Measurements from ENCODE around the gene ANXA8L1. TPM values are rescaled to one million over a fixed set of nuclear protein-coding genes. Genes with fewer than 3 reads are reported as not detected.
"Not testable (repeated sequence)": the region's sequence is repeated elsewhere in the genome, so short reads cannot be mapped to it uniquely, and the experiment has no call there.

ANXA8L1 gene, protein sequence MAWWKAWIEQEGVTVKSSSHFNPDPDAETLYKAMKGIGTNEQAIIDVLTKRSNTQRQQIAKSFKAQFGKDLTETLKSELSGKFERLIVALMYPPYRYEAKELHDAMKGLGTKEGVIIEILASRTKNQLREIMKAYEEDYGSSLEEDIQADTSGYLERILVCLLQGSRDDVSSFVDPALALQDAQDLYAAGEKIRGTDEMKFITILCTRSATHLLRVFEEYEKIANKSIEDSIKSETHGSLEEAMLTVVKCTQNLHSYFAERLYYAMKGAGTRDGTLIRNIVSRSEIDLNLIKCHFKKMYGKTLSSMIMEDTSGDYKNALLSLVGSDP
- total RNA-seq (2014; rRNA removed): not detected in 2 replicates
- polyA plus RNA-seq (2012): not detected

GRCh38 chr10:46375406-46375805 lies at the start of gene ANXA8L1:
ANXA8L1 (plus strand) TSS chr10:46375776; CDS start chr10:46375852, 76 bp downstream.
- DNase-seq (ENCODE audit: low read depth): not testable (repeated sequence)

DNA sequence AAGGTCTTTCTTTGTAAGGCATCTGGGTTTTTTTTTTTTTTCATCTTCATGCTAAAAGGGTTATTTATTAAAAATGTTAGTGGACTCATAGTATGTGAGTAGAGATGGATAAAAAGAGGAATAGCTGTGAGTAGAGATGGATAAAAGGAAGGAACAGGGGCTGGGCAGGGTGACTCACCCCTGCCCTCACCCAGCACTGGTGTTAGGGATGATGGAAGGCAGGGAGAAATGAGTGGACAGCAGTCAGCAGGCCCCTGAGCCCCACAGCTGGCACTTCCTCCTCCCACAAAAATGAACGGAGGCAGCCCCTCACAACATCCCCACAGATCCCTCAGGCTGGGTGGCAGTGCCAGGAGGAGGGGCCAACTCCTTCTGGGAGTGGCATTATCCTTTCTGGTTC lies 49.5 kb upstream of the ANXA8L1 start:
- no peak for DNase-seq (ENCODE audit: low read depth)

GRCh38 chr10:46326971-46327370 lies 48.6 kb upstream of the ANXA8L1 start:
- DNase-seq (ENCODE audit: low read depth): no peak

- DNase-seq (ENCODE audit: low read depth): no peak
These were observed 47.9 kb upstream of the ANXA8L1 start for GRCh38 chr10:46327685-46328084.

DNA sequence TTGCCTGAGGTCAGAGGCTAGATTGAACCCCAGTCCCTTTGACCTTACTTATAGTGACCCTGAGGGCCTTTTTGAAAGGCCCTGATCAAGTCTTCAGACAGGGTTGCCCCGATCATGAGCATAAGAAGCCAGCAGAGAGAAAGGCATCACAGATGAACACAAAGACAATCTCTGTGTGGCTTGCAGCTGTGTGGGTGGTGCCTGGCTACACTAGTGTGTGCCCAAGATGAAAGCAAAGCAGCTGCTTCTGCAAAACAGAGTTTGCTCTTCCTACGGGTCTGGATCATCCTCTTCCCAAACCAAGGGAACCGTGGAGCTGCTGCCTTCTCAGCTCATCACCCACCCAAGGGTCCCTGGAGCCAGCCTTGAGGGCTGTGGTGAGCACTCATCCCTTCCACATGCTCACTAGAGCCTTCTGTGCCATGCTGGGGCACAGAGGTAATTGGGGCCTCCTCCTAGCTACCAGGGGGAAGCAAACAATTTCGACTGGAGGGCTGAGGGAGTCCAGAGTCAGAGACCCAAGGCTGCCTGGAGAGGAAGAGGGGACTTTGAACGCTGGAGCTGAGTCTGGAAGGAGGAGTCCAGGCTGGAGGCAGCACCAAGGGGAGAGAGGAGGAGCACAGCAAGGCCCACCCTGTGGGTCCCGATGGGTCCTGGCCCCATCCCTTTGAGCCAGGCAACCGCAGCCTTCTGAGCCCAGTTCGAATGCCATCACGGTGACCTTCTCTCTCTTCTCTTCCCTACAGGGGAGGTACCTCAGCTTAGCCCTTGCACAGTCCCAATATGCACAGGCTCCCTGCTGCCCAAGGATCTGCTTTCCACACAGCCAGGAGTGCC lies 46.5 kb upstream of the ANXA8L1 start:
- DNase-seq (ENCODE audit: low read depth): no peak

DNA sequence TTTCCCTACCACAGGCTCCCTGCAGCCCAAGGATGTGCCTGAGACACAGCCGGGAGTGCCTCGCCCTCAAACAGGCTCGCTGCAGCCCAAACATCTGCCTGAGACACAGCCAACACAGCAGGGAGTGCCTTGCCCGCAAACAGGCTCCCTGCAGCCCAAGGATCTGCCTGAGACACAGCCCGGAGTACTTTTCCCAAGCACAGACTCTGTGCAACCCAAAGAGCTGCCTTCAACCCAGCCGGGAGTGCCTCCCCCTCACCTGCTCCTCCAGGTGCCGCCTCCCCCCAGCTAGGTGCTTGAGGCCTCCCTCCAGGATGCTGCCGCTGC lies 45.9 kb upstream of the ANXA8L1 start:
- DNase-seq (ENCODE audit: low read depth): no peak

GRCh38 chr10:46330894-46331293 lies 44.7 kb upstream of the ANXA8L1 start:
- no peak for DNase-seq (ENCODE audit: low read depth)

DNA sequence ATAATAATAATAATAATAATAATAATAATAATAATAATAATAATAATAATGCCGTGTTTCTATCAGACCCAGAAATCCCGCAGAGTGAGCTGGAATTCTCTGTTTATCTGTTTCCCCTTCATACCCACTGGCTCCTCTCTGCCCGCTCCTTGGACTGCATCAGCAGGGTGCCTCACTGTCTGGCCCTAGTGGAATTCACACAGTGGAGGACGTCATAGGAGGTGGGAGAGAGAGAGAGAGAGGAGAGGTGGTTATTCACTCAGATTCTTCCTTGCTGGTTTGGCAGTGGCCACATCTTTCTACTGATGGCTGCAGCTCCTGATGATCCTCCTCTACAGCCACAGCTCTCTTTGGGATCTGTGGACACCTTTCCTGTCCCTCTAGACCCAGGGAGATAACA lies 10.1 kb upstream of the ANXA8L1 start:
- not testable (repeated sequence) for DNase-seq (ENCODE audit: low read depth)

DNA sequence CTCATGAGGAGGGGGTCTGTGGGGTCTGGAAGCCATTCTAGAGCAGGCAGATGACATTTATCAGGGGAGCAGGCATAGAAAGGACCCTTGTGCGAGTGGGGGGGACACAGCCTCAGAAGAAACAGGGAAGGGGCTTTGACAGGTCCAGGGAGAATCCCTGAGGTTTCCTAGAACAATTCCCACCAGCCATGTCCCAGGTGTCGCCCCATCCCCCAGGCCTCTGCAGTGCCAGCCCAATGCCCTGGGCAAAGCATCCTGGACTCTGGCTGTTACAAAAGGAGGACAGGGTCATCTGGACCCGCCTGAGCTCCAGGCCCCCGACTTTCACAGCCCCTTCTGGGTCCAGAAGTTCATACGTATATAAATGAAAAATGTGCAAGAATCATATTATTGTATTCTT lies 8.4 kb upstream of the ANXA8L1 start:
- DNase-seq (ENCODE audit: low read depth): not testable (repeated sequence)

GRCh38 chr10:46367666-46368240 lies 7.8 kb upstream of the ANXA8L1 start:
- DNase-seq (ENCODE audit: low read depth): not testable (repeated sequence)

GRCh38 chr10:46368956-46369355 lies 6.6 kb upstream of the ANXA8L1 start:
- DNase-seq (ENCODE audit: low read depth): not testable (repeated sequence)

GRCh38 chr10:46374410-46374809 lies 1.2 kb upstream of the ANXA8L1 start:
- DNase-seq (ENCODE audit: low read depth): not testable (repeated sequence)

GRCh38 chr10:46377022-46377421 lies 1.4 kb downstream of the ANXA8L1 start:
- DNase-seq (ENCODE audit: low read depth): not testable (repeated sequence)

GRCh38 chr10:46377651-46378050 lies 2.1 kb downstream of the ANXA8L1 start:
- DNase-seq (ENCODE audit: low read depth): not testable (repeated sequence)

GRCh38 chr10:46378108-46378507 lies 2.5 kb downstream of the ANXA8L1 start:
- DNase-seq (ENCODE audit: low read depth): not testable (repeated sequence)

DNA sequence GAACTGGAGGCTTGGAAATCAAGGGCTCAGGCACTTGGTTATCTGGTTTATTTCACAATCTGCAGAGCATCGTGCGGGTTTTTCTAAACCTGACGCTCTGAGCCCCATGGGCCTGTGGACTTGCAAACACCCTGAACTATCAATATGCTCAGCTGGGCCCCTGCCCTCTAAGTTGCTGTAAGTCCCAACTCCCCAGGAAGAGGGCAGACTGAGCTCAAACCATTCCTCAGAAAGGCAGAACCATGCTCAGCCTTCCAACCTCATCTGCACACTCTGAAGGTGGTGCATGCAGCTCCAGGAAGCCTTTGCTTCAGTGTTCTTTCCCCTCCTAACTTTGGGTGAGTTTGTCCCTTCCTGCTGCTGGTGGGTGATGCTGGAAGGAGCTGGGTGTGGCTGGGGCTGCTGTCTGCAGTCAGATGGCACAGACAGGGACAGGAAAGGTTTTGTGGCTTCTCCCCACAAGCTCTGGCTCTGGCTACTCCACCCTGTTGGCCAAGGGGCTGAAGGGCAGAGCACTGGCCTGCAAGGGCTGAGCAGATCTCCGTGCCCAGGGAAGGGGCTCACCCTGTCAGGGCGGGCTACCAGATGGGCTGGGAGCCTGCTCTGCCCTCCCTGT lies 3.8 kb downstream of the ANXA8L1 start:
- not testable (repeated sequence) for DNase-seq (ENCODE audit: low read depth)

DNA sequence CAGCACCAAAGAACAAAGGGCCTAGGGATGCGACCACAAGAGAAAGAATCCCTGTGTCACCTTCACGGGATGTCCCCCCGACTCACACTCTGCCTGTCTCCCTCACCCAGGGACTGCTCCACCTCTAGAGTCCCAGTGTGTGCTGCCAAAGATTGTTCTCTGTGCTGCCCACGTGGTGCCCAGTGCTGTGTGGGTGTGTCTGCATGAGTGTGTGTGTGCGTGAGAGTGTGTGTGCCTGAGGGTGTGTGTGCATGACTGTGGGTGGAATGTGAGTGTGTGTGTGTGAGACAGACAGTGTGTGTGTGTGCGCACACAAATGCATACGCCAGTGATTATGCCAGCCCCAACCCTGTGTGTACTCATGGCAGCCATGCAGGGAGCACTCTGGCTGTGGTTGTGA lies 10.3 kb downstream of the ANXA8L1 start:
- DNase-seq (ENCODE audit: low read depth): not testable (repeated sequence)

GRCh38 chr10:46386694-46387093 lies 11.1 kb downstream of the ANXA8L1 start:
- DNase-seq (ENCODE audit: low read depth): not testable (repeated sequence)

DNA sequence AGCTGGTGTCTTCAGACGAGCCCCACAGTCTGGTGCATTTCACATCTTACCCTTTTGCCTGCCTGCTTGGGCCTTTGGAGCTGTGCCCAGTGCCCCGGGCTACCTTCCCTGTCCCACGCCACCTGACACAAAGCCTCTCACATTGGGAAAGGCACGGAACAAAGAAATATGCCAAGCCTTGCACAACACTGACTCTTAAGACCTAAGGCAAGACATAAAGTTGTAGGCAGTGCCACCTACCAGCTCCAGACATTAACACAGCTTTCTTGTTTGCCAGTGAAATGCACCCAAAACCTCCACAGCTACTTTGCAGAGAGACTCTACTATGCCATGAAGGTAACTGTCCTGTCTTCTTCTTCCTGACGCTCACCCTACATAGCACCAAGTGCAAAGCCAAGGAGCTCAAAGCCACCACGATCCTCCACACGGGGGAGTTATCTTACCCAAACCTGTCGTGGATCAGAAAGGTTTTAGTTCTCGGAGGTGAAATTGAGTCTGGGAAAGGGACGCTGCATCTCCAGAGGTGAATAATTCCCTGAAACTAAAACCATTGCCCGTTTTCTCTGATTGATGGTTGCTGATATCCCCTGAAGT lies 11.8 kb downstream of the ANXA8L1 start:
- not testable (repeated sequence) for DNase-seq (ENCODE audit: low read depth)

GRCh38 chr10:46391422-46391821 lies 15.8 kb downstream of the ANXA8L1 start:
- not testable (repeated sequence) for DNase-seq (ENCODE audit: low read depth)

Measured in LHCN-M2 (cell line).